PFSK-1 (cell line): Measurements from ENCODE around the gene SLC24A3.

ENCODE experiments used
- FOXP2 ChIP-seq: optimal IDR thresholded peaks from 2 replicates; pipeline ENCODE3; 2011; ENCODE audit warnings: borderline replicate concordance, control low read depth, inconsistent platforms; ENCODE audit not compliant: insufficient read depth; ENCODE audit errors: extremely low read length, extremely low read depth
- POLR2AphosphoS5 ChIP-seq: IDR thresholded peaks from 2 replicates; pipeline ENCODE4 v1.6.1; 2012; ENCODE audit warnings: low read depth, mild to moderate bottlenecking, control low read depth, low read length, moderate library complexity
- REST ChIP-seq, 2 experiments: IDR thresholded peaks; 2 replicates each; pipeline versions ENCODE4 v1.6.1 to v1.8.0; 2011 to 2012; ENCODE audit warnings: low read depth in 2 of 2, low read length in 2 of 2, control low read depth in 1 of 2, inconsistent platforms in 1 of 2, mild to moderate bottlenecking in 1 of 2, moderate library complexity in 1 of 2; ENCODE audit not compliant: insufficient read depth in 1 of 2
- SIN3A ChIP-seq: IDR thresholded peaks from 2 replicates; pipeline ENCODE4 v1.6.1; 2012; ENCODE audit warnings: mild to moderate bottlenecking, low read length, moderate library complexity, borderline replicate concordance; ENCODE audit not compliant: insufficient read depth
- TAF1 ChIP-seq: IDR thresholded peaks from 2 replicates; pipeline ENCODE4 v1.6.1; 2012; ENCODE audit warnings: low read length, control low read depth, borderline replicate concordance; ENCODE audit not compliant: insufficient read depth

SLC24A3 gene

GRCh38 chr20:19304389-19304788 lies 91.9 kb downstream of the SLC24A3 start:
- no peak for TF ChIP-seq FOXP2
- TF ChIP-seq SIN3A, result no peak
- TF ChIP-seq POLR2AphosphoS5, result no peak
- TF ChIP-seq REST (IDR thresholded peaks at IDR 0.05; ENCODE audit: insufficient read depth in 1 of 2, low read depth in 2 of 2, low read length in 2 of 2), result no peak
- TF ChIP-seq TAF1, result no peak

- TF ChIP-seq POLR2AphosphoS5 (no peak), REST (IDR thresholded peaks at IDR 0.05; ENCODE audit: insufficient read depth in 1 of 2, low read depth in 2 of 2, low read length in 2 of 2) (no peak), FOXP2 (no peak), SIN3A (no peak), TAF1 (no peak)
These were observed 92.5 kb downstream of the SLC24A3 start for GRCh38 chr20:19304886-19305415.

GRCh38 chr20:19308146-19308545 lies 95.7 kb downstream of the SLC24A3 start:
- TF ChIP-seq REST (IDR thresholded peaks at IDR 0.05; ENCODE audit: insufficient read depth in 1 of 2, low read depth in 2 of 2, low read length in 2 of 2), result no peak
- TF ChIP-seq TAF1, result no peak
- no peak for TF ChIP-seq FOXP2
- no peak for TF ChIP-seq SIN3A
- TF ChIP-seq POLR2AphosphoS5, result no peak

- TF ChIP-seq FOXP2 (no peak), TAF1 (no peak), SIN3A (no peak), REST (IDR thresholded peaks at IDR 0.05; ENCODE audit: insufficient read depth in 1 of 2, low read depth in 2 of 2, low read length in 2 of 2) (no peak), POLR2AphosphoS5 (no peak)
These were observed 98.1 kb downstream of the SLC24A3 start for GRCh38 chr20:19310541-19310940.

DNA sequence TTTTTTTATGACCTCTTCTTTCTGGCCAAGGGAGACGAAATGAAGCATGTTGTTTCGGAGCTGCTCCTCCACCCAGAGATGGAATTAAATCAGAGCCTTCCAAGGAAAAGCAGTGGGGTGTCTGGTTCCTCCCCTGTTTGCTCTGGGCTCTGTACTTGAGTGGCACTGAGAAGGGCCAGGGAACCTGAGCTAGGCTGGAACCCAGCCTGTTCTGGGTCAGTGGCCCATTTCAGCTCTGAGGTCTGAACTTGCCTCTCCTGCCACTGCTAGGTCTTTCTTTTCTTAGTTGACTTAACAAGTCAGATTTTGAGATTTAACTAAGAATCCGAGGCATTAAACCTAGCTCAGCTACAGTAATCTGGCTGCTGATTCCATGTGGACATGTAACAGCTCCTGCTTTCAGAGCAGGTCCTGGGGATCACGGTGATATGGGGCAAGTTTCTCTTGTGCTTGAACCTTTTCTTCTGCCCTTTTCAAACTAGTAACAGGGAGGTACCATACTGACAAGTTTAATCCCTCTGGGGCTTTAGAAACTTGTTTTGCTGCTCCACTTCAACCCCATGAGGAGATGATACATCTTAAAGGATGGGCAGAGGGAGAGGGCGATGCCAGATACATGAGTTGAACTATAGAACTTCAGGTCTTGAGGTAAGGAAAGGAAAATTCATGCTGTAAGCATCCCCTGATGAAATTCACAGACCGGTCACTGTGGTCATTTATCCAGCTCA lies 101.1 kb downstream of the SLC24A3 start:
- TF ChIP-seq POLR2AphosphoS5 (no peak), SIN3A (no peak), TAF1 (no peak), REST (IDR thresholded peaks at IDR 0.05; ENCODE audit: insufficient read depth in 1 of 2, low read depth in 2 of 2, low read length in 2 of 2) (no peak), FOXP2 (no peak)
